ENCODE results near the gene RECQL5. TPM values are rescaled to one million over a fixed set of nuclear protein-coding genes. Genes with fewer than 3 reads are reported as not detected.

Gene RECQL5
- total RNA-seq, 2 experiments from 2014 or later: 90.0 to 139 TPM

DNA sequence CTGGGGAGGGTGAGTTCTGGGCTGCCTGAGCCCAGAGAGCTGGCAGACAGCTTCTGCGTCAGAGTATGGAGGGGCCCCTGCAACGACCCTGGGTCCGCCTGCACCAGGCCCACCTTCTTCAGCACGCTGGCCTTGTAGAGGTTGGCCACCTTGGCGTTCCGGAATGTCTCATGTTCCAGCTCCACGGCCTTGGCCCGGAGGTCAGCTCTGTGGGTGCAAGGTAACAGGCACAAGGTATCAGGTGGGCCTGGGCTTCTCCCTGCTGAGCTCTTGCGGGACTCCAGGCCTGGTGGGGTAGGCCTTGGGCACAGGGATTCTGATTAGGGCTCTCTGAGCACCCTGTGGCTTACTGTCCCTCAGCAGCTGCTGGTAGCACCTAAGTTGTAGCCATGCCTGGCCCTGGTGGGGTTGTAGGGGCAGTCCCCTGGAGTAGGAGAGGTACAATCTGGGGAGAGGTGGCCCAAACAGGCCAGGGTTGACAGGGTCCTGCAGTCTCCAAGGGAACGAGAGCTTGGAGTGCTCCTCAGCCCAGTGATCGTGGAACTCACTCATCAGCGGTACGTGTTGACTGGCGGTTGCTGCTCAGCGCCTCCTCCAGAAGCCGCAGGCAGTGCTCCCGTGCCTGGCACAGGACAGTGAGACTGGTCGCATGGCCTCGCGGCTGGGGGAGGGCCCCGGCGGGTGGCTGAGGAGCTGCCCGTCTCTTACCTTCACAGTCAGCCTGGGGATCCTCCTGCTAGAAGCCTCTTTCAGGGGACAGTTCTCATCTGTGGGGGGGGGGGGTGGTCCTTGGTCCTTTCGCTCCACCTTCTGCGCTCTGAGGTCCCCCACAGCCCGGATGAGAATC, 36.7 kb downstream of the RECQL5 start:
- H2AFZ ChIP-seq (ENCODE audit: low read length): no peak overlapping the region

DNA sequence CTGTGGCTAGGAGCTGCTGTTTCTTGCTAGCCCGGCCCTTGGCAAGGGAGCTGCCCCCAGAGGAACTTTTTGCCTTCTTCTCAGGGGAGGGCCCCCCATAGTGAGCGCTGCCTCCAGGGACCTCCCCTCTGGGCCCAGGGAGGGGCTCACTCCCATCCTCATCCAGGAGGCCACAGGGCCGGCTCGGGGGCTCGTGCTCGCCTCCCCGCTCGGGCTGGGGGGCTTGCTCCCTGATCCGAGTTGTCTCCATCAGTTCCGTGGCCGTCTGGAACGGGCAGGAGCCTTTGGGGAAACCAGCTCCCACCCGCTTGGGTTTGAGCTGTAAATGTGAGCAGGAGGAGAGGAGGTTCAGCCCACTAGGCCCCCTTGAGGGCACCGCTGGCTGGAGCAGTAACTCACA, 37.8 kb downstream of the RECQL5 start:
- peaks cover 31% of the 10 kb centered on the region for H3K4me1 ChIP-seq (ENCODE audit: insufficient read depth, low read length, poor library complexity, severe bottlenecking)
- peaks cover 22% of the 10 kb centered on the region; the same call in 1 of the 2 replicates for H3K36me3 ChIP-seq (ENCODE audit: insufficient read depth, low read length)
- ChIA-PET CTCF (ENCODE audit: unreplicated experiment) (interaction anchor here (0.7 kb wide), 1 partner anchor 61 kb away, joined by 3 read pairs; no protein-coding TSS in a partner anchor), POLR2A (interaction anchor here (0.6 kb wide), 1 partner anchor 41 kb away, joined by 3 read pairs; no protein-coding TSS in a partner anchor)
- no peak for DNase-seq (ENCODE audit: low spot score)
- no peaks in the 10 kb centered on the region for H4K20me1 ChIP-seq (ENCODE audit: insufficient read depth, low read length)
- BruUV-seq (replicated peaks): no TSS peak
- TF ChIP-seq EZH2phosphoT487 (IDR thresholded peaks at IDR 0.05; ENCODE audit: borderline replicate concordance, low read depth, low read length): no peak
- TF ChIP-seq, protein P1, sequence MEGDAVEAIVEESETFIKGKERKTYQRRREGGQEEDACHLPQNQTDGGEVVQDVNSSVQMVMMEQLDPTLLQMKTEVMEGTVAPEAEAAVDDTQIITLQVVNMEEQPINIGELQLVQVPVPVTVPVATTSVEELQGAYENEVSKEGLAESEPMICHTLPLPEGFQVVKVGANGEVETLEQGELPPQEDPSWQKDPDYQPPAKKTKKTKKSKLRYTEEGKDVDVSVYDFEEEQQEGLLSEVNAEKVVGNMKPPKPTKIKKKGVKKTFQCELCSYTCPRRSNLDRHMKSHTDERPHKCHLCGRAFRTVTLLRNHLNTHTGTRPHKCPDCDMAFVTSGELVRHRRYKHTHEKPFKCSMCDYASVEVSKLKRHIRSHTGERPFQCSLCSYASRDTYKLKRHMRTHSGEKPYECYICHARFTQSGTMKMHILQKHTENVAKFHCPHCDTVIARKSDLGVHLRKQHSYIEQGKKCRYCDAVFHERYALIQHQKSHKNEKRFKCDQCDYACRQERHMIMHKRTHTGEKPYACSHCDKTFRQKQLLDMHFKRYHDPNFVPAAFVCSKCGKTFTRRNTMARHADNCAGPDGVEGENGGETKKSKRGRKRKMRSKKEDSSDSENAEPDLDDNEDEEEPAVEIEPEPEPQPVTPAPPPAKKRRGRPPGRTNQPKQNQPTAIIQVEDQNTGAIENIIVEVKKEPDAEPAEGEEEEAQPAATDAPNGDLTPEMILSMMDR (conservative IDR thresholded peaks at IDR 0.05; ENCODE audit: low read length): no peak
- intact Hi-C loops (cut with micrococcal nuclease; ENCODE audit: unreplicated experiment): no loop called here
- no peak overlapping the region for H2AFZ ChIP-seq (ENCODE audit: low read length)
- no peaks in the 10 kb centered on the region for H3K79me2 ChIP-seq (ENCODE audit: insufficient read depth, low read depth, low read length)
- H3K9me2 ChIP-seq (ENCODE audit: insufficient read depth, low read length): no peaks in the 10 kb centered on the region
- no peak overlapping the region for H3K4me3 ChIP-seq (ENCODE audit: low read depth, low read length, poor library complexity, severe bottlenecking)
- no peak overlapping the region for H3K27ac ChIP-seq (ENCODE audit: low read depth, low read length, poor library complexity, severe bottlenecking)
- H3K9me3 ChIP-seq (ENCODE audit: low read length): no peaks in the 10 kb centered on the region
- H3K4me2 ChIP-seq (ENCODE audit: low read length): no peak overlapping the region

More for the DNA sequence above, 36.7 kb downstream of the RECQL5 start:
- ChIA-PET POLR2A (interaction anchor here (0.6 kb wide), 3 partner anchors 20 to 750 kb away, joined by 3 to 5 read pairs (median 3); no protein-coding TSS in a partner anchor), CTCF (ENCODE audit: unreplicated experiment) (interaction anchor here (0.7 to 1.3 kb wide), 2 partner anchors 108 to 118 kb away, joined by 3 read pairs; no protein-coding TSS in a partner anchor)
- H4K20me1 ChIP-seq (ENCODE audit: insufficient read depth, low read length): no peaks in the 10 kb centered on the region
- TF ChIP-seq EZH2phosphoT487 (IDR thresholded peaks at IDR 0.05; ENCODE audit: borderline replicate concordance, low read depth, low read length): no peak
- TF ChIP-seq, protein P1 (conservative IDR thresholded peaks at IDR 0.05; ENCODE audit: low read length): no peak
- no peak overlapping the region for H3K27ac ChIP-seq (ENCODE audit: low read depth, low read length, poor library complexity, severe bottlenecking)
- no peaks in the 10 kb centered on the region for H3K79me2 ChIP-seq (ENCODE audit: insufficient read depth, low read depth, low read length)
- H3K4me1 ChIP-seq (ENCODE audit: insufficient read depth, low read length, poor library complexity, severe bottlenecking): peaks cover 34% of the 10 kb centered on the region
- no peaks in the 10 kb centered on the region for H3K9me3 ChIP-seq (ENCODE audit: low read length)
- no peak overlapping the region for H3K4me2 ChIP-seq (ENCODE audit: low read length)
- H3K4me3 ChIP-seq (ENCODE audit: low read depth, low read length, poor library complexity, severe bottlenecking): no peak overlapping the region
- intact Hi-C loops (cut with micrococcal nuclease; ENCODE audit: unreplicated experiment): loop anchor here (5.0 kb wide), 1 partner anchor 37 kb away; the partner anchor contains the start of genes RECQL5 and SAP30BP
- H3K36me3 ChIP-seq (ENCODE audit: insufficient read depth, low read length): peaks cover 22% of the 10 kb centered on the region; the same call in 1 of the 2 replicates
- no peak for DNase-seq (ENCODE audit: low spot score)
- no peaks in the 10 kb centered on the region for H3K9me2 ChIP-seq (ENCODE audit: insufficient read depth, low read length)
- no TSS peak for BruUV-seq (replicated peaks)
